ENCODE measurements around the gene SLC25A38.
"Not testable (repeated sequence)": the region's sequence is repeated elsewhere in the genome, so short reads cannot be mapped to it uniquely, and the experiment has no call there.

Gene SLC25A38, protein sequence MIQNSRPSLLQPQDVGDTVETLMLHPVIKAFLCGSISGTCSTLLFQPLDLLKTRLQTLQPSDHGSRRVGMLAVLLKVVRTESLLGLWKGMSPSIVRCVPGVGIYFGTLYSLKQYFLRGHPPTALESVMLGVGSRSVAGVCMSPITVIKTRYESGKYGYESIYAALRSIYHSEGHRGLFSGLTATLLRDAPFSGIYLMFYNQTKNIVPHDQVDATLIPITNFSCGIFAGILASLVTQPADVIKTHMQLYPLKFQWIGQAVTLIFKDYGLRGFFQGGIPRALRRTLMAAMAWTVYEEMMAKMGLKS

DNA sequence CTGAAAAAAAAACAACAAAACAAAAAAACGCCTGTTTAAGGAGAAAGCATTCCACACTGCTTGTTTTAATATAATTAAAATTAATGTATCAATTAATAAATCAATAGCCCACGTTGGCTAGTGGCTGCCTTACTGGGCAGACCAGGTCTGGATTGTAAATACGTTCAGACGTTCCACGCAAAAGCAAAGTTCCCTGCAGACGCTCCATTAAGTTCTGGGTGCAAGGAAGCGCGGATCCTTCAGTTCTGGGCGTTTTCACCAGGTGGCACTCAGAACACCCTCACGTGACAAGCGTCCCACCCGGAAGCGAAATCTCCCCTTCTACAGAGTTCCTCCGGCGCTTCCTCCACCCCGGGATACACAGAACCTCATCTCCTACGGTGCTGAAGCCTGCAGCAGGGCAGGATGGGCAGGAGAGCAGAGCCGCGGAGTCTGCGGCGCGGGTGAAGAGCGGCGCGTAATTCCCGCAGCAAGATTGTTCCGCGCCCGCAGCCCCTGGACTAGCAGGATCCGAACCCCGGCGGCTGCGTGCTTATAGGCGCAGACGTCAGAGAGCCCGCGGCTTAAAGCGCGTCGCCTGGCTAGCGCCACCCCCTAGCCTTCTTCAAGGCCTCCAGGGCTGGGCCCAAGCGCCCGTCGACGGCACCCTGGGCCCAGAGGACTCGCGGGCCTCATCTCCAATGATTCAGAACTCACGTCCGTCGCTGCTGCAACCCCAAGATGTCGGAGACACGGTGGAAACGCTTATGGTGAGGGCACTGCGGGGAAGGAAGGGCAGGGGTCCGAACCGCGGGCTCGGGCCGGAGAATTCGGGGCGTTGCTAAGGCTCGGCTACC, at the start of gene SLC25A38:
Gene SLC25A38 (plus strand): TSS at position 326 of the 836 bp plus-strand sequence. CDS start 355 bp downstream, at position 681.
- DNase-seq, result no peak

DNA sequence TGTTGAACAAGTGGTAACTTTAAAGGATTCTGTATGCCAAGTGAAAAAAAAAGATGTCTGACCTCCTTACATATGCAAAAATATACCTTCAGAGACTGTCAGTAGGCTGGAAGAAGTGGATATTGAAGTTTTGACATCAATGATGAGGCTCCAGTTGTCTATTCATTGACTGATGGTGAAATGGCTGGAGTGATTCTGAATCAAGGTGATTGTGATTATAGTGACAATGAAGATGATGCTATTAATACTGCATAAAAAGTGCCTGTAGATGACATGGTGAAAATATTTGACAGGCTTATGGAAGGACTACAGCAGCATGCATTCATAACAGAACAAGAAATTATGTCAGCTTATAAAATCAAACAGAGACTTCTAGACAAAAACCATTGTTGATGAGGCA, 49.6 kb upstream of the SLC25A38 start:
- no peak for DNase-seq

GRCh38 chr3:39334205-39334604, 49.0 kb upstream of the SLC25A38 start:
- no peak for DNase-seq

DNA sequence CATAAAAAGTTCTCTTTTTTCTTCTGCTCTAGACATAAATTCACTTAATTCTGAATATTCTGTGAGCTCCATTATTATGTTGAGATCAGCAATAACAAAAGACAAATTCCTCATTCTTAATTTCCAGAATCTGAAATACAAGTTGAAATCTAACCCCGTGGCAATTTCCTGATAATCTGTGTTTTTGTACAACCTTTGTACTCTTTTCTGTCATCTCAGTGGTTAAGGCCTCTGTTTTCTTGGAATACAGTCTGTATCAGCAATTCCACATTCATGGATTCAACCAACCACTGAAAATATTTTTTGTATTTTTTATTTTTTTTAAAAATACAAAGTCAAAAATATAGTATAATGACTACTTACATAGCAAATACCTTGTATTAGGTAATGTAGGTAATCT, 45.0 kb upstream of the SLC25A38 start:
- no peak for DNase-seq

DNA sequence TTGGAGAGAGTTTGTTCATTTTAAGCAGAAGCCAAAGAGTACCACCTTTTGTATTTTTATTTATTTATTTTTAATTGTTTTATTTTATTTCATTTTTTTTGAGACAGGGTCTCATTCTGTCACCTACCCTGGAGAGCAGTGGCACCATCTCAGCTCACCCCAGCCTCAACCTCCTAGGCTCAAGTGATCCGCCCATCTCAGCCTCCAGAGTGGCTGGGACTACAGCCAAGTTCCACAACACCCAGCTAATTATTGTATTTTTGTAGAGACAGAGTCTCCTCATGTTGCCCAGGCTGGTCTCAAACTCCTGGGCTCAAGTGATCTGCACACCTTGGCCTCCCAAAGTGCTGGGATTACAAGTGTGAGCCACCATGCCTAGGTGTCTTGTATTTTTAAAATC, 44.1 kb upstream of the SLC25A38 start:
- DNase-seq, result no peak

DNA sequence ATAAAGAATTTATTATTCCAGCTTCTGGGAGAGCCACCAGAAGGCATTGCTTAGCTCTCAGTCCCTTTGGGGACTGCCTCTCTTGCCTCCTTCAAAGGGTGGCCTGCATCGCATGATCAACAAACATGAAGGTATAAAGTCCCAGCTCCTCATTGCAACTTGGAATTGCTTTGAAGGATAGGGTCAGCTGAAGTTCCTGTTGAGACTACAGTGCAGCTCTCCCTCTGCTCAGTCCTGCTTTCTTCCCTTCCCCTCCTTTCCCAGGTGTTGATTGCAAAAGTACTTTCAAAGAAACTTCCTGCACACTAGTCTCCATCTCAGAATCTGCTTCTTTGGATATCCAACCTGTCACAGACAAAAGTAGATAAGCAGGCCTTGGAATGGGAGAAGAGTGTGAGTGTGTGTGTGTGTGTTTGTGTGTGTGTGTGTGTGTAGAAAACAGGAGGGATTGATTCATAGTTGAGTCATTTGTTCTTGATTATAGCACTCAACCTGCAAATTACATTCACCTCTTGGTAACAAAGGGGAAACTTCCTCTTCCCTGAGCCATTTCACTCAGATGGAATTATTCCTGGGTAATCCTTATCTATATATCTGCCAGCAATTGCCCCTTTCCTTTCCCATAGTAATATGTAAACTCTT, 40.0 kb upstream of the SLC25A38 start:
- DNase-seq, result no peak

- DNase-seq, result no peak
Measured at GRCh38 chr3:39343760-39344159, 39.4 kb upstream of the SLC25A38 start.

- no peak for DNase-seq
Measured at GRCh38 chr3:39344746-39345344, 38.3 kb upstream of the SLC25A38 start.

GRCh38 chr3:39346785-39347585, 36.2 kb upstream of the SLC25A38 start:
- DNase-seq, result no peak

DNA sequence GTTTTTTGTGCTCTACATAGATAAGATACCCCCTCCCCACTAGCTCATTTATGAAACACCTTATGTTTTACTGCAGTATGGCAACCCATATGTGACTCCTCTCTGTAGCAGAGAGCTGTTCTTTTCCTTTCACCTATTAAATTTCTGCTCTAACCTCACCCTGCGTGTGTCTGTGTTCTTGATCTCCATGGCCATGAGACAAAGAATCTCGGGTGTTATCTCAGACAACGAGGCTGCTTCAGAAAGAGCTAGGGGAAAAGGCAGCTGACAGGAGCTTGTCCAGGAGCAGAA, 35.6 kb upstream of the SLC25A38 start:
- DNase-seq, result no peak

GRCh38 chr3:39349080-39349479, 34.1 kb upstream of the SLC25A38 start:
- no peak for DNase-seq

GRCh38 chr3:39350714-39351113, 32.5 kb upstream of the SLC25A38 start:
- no peak for DNase-seq

- DNase-seq, result not testable (repeated sequence)
Measured at GRCh38 chr3:39351134-39351533, 32.0 kb upstream of the SLC25A38 start.

- not testable (repeated sequence) for DNase-seq
Measured at GRCh38 chr3:39353168-39353927, 29.8 kb upstream of the SLC25A38 start.

DNA sequence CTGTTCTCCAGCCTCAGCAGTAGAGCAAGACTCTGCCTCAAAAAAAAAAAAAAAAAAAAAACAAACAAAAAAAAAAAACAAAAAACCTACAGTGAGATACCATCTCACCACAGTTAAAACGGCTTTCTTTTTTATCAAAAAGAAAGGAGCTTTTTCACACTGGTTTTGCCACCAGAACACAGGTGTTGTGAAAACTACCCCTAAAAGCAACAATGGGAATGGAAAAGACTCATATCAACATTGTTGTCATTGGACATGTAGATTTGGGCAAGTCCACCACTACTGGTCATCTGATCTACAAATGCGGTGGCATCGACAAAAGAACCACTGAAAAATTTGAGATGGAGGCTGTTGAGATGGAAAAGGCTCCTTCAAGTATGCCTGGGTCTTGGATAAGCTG, 24.8 kb upstream of the SLC25A38 start:
- no peak for DNase-seq

- no peak for DNase-seq
Measured at GRCh38 chr3:39361252-39361927, 21.8 kb upstream of the SLC25A38 start.

DNA sequence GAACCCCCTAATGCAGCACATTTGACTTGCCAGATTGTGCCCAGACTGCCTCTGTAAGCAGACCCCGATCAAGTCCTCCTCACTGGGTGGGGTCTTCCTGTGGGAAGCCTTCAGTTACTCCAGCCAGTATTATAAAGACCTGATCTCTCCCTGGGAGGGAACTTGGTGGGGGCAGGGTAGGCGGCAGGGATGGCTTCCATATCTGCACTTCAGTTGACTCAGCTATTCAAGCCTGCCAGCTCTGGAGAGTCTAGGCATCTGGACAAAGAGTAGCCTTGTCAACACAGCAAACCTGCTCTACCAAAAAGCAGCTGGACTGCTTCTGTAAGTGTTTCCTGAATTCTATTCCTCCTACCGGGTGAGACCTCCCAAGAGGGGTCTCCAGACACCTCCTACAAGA, 21.0 kb upstream of the SLC25A38 start:
- DNase-seq, result no peak

- no peak for DNase-seq
Measured at GRCh38 chr3:39362812-39363211, 20.4 kb upstream of the SLC25A38 start.

DNA sequence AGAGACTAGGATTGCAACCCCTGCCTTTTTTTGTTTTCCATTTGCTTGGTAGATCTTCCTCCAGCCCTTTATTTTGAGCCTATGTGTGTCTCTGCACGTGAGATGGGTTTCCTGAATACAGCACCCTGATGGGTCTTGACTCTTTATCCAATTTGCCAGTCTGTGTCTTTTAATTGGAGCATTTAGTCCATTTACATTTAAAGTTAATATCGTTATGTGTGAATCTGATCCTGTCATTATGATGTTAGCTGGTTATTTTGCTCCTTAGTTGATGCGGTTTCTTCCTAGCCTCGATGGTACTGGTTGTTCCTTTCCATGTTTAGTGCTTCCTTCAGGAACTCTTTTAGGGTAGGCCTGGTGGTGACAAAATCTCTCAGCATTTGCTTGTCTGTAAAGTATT, 12.7 kb upstream of the SLC25A38 start:
- not testable (repeated sequence) for DNase-seq

DNA sequence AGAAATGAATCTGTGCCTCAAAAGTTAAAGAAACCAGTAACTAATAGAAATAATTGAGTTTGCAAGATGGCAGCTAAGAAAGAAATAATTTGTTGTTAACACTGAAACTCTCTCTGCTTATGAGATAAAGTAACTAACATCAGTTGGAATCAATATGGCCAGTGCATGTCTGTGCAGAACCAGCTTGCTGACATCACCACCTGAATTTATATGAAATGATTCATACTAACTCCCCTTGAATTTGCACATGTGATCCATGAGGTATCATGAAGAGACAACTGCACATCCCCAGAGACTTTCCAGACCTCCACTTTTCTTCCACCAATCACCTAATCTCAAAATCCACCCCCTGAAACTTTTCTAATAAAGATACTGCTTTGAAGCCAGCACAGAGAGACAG, 10.3 kb upstream of the SLC25A38 start:
- DNase-seq, result no peak

DNA sequence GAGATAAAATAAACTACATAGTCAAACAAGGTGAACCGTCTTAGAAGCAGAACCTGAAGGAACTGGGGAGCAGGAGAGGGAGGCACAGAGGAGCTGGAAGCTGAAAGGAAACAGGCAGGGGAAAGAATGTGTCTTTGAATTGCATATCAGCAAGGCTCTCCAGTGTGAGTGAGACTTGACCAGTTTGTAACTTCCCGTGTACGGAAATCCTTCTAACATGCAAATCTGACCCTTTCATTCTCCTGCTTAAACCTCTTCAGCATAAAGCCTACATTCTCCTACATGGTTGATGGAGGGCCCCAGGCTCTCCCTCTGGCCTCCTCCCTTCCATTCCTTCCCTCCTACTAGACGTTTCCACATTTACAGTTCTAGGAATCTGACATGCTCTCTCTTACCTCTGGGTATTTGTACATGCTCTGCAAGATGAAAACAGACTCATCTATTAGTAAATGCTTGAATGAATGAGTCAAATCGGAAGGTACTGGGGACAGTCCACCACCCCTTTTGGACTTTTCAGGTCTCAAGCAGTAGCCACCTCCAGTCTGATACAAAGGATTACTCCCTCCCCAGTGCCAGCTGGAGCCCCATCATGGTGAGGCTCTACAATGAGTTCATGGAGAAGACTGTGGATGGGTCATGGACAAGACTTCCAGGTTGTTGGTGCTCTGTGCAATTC, 6.1 kb upstream of the SLC25A38 start:
- DNase-seq, result no peak

Data from NCI-H2227 treated with DMSO at 0.1 percent for 48 hours (cell line).